NT2/D1 (cell line): ENCODE results near the gene GRAMD2B.

Experiments used
- SUZ12 ChIP-seq: IDR thresholded peaks from 2 replicates; pipeline ENCODE4 v1.6.1; 2011; ENCODE audit not compliant: insufficient read length, insufficient read depth; ENCODE audit errors: extremely low read depth
- YY1 ChIP-seq: IDR thresholded peaks from 2 replicates; pipeline ENCODE4 v1.6.1; 2011; ENCODE audit not compliant: insufficient read length, insufficient read depth
- ZNF274 ChIP-seq: IDR thresholded peaks from 2 replicates; pipeline ENCODE4 v1.6.1; 2011; ENCODE audit warnings: mild to moderate bottlenecking, low read depth, low read length

DNA sequence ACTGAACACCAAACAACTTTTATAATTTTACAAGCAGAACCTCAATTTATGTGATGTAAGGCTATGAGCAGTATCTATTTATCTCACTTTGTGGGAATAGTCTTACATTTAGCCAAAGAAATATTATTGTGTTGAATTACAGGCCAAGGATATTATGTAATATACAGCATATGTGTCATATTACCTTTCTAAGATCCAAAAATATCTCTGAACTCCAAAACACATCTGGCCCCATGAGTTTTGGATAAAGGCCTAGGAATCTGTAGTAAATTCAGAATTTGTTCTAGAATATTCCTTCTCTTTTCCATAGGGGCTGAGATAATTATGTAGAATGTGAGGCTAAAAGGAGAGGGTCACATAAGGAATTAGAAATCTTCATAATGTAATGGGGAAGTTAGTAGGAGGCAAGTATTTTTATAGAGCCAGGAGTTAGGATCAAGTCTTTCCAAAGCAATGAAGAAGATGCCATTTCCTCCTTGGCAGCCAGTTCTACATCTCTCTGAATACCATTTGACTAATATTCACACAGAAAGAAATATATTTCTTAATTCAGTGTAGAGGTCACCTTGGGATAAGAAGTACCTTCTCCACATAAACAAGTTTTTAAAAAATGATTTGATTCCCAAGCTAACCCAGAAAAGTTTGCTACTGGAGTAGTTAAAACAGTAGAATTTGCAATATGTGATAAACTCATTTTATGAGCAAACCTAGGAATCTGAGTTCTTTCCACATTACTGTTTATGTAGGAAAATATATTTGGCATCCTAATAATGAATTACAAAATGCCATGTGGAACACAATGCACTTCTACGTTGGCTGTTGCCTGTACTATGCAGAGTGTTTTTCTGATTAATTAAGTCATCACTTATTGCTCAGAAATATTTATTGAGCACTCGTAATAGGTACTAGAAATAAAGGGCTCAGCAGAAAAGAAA lies 20.3 kb upstream of the GRAMD2B start:
- no peak for TF ChIP-seq YY1
- TF ChIP-seq ZNF274 = no peak
- TF ChIP-seq SUZ12 = no peak
